GM18867 (cell line): ENCODE data around the gene NAA11.
"Not testable (repeated sequence)": the region's sequence is repeated elsewhere in the genome, so short reads cannot be mapped to it uniquely, and the experiment has no call there.

Experiments used
- ATAC-seq: cut with Tn5 transposase; IDR thresholded peaks from one replicate; pipeline ENCODE4 v1.9.1; 2021; ENCODE audit warnings: mild to moderate bottlenecking, moderate library complexity; ENCODE audit not compliant: unreplicated experiment

The NAA11 gene

DNA sequence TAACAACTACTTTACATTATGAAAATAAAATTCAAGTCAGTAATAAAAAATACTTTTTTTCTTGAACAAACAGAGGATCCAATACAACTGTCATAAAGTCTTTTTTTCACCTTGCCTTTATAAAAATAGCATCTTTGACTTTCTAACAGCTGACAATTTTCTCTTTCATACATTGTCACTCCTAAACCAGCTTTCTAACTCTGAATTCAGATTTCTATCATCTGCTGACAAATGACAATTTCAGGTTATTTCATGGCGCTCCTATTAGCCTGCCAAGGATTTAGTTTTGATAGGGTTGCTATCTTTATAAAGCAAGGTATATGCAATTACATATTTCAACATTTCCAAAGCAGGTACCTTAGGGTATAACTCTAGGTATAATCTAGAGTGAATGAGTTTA lies 14.6 kb downstream of the NAA11 start:
- ATAC-seq: no peak

- no peak for ATAC-seq
Measured at GRCh38 chr4:79308971-79309370, 16.9 kb downstream of the NAA11 start.

- no peak for ATAC-seq
Measured at GRCh38 chr4:79308137-79308536, 17.7 kb downstream of the NAA11 start.

DNA sequence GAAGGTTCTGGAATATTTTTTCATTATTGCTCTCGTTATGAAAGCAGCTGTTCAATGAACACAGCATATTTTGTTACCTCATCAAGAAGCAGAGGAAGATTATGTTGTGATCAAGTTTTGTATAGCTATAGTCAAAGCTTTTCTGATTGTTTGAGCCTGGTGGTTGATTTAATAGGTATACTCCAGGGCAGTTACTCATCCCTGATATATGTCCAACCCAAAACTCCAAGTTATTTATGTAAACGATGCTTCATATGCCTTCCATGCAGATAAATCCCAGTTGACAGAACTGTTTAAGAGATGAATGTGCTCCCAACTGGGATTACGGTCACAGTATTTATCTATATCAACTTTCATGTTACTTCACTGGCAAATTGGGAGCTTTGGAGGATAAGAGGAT lies 19.1 kb downstream of the NAA11 start:
- no peak for ATAC-seq

GRCh38 chr4:79300280-79300679 lies 25.6 kb downstream of the NAA11 start:
- ATAC-seq: no peak

GRCh38 chr4:79298484-79298883 lies 27.4 kb downstream of the NAA11 start:
- ATAC-seq: no peak

DNA sequence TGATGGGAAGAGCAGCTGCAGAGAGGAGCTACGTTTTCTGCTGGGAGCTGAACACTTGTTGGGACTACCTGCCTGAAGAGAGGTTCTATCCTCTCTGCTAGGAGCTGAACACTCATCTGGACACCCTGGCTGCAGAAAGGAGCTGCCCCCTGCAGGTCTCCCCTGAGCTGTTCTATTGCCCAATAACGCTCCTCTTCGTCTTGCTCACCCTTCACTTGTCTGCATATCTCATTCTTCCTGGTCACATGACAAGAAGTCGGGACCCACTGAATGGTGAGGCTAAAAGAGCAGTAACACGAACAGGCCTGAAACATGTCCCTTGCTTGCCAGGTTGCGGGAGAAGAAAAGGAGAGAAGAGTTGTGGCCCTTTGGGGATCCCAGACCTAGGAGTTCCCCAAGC lies 27.8 kb downstream of the NAA11 start:
- ATAC-seq: no peak

GRCh38 chr4:79297479-79297878 lies 28.4 kb downstream of the NAA11 start:
- no peak for ATAC-seq

DNA sequence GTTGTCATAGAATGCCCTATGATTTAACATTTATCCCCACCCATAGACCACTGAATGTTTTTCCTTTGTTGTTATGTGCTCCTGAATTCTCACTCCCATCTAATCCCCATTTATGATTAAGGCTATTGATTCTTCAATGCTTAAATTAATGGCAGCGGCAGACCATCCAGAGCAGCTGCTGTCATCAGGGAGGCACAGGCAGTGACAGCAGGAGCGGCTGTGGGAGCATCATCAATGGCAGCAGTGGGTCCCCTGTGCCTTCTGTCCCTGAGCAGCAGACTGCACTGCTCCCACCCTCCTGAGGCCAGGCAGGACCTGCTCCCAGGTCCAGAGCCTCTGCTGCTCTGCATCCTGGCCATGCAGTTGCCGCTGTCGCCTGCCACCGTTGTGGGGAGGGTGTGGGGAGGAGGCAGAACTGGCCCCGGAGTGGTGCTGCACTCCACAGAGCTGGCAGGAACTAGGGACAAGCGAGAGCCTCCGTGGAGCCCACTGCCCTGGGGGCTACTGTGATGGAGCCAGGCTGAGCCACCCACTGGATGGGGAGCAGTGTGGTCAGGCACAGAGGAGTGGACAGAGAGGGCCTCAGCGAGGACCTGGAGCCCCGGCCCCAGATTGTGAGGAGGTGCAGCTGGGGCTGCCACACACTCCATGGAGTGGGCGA lies 29.0 kb downstream of the NAA11 start:
- no peak for ATAC-seq

- ATAC-seq: no peak
Measured at GRCh38 chr4:79295086-79295485, 30.8 kb downstream of the NAA11 start.

GRCh38 chr4:79294064-79294463 lies 31.8 kb downstream of the NAA11 start:
- no peak for ATAC-seq

- peak; percentile 67 for ATAC-seq
Measured at GRCh38 chr4:79292008-79292407, 33.9 kb downstream of the NAA11 start.

DNA sequence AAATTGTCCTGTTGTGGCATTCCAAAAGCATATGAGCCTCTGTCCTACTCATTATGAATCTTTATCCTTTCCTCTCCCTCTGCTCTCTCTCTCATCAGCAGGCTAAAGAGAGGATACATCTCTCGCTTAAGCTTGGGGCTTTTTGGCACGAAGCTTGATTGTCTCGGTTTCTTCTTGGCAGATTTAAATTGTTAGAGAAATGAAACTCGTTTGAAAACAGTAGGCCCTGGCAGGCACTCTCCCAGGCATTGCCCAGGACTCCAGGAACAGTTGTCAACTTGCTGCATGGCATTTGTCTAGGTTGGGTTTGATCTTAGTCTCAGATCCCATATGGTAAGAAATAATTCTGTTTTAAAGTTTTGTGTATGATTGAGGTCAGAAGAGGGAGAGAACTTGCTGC lies 35.5 kb downstream of the NAA11 start:
- ATAC-seq: no peak

DNA sequence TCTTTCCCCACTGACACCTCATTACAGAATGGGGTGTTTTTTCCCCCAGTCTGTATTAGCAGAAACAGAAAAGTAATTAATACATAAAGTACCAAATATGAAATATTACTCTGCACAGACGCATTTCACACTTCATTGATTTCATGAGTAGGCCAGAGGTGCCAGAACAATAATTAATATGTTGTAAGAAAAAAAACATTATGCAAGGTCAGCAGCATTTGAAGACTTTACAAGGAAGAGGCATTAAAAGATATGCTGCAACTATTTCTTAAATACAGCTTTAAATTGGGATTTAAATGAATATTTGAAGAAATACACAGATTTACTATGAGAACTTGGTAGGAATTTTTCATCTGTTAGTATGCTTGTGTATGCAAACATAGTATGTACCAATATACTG lies 37.7 kb downstream of the NAA11 start:
- ATAC-seq: no peak

GRCh38 chr4:79287718-79288117 lies 38.1 kb downstream of the NAA11 start:
- ATAC-seq: no peak

DNA sequence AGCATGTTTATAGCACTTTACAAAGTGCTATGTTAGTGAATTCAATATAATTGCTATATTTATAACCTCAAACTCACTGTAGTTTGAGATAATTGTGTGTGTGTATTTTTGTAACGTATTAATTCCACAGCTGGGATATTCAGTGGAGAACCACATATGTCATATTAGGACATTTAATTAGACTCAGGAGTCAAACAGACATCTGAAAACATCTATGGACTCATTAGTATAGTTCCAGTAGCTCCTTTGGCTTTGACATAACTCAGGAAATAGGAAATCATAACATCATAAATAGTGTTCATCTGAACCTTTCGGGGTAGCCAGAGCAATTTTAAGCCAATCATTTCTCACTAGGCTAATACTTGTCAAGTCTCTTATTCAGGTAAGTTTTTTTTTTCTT lies 38.8 kb downstream of the NAA11 start:
- ATAC-seq: no peak

DNA sequence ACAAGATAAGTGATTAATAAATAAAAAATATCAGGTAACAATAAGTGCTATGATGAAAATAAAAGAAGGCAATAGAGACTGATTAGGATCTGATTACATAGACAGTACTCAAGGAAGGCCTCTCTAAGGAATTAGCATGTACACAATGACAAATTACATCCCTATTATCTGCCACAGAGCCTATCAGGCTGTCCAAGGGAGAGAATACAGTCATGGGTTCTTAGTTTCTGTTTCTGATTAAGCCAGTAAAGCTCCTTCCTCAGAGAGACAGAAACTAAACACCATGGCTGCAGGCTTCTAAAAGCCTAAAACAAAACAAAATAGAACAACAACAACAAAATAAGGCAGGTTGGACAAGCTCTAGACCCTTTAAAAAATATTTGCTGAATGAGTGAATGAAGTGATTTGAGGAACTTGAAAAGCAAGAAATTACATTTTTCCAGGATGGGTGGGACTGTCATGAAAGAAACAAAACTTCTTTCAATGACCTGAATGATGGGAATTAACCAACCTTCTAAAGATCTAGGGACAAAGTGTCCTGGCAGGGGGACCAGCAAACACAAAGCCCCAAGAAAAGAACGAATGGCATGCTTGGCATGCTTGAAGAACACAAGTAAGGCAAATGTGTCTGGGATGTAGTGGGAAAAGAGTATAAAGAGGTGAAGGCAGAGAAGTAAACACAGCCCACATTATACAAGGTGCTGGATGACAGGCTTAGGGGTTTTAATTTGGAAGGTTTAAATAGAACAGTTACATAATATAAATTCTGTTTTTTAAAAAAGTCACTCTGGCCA lies 44.1 kb downstream of the NAA11 start:
- peak; percentile 79 for ATAC-seq

DNA sequence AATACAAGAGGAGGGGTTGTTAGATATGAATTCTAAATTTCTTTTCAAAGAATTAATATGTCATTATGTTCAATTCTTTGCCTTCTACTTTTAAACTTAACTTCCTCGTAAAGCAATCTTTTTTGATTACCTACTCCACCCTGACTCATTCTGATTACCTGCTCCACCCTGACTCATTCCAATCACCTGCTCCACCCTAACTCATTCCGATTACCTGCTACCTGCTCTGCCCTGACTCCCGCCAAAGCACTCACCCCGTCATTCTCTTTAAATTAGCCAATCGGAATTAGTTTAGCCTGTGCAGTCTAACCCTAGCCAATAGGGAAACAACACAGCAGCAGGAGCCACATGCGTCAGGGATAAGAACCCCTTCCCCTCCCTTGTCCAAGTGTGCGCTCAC lies 48.4 kb downstream of the NAA11 start:
- ATAC-seq: not testable (repeated sequence)

GRCh38 chr4:79273915-79274314 lies 51.9 kb downstream of the NAA11 start:
- ATAC-seq: no peak

DNA sequence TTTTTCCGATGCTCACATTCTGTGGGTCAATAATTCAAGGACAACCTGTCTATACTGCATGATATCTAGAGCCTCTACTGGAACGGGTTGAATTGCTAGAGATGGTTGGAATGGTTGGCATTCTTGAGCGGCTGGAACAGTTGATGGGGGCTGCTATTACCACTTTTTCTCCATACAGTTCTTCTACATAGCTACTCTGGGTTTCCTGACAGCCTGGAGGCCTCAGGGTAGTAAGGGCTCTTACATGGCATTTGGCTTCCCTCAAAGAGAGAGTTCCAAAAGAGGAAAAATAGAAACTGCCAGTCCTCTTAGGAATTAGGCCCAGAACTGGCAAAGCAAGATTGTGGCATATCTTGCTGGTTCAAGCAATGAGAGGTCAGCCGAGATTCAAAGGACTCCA lies 53.1 kb downstream of the NAA11 start:
- no peak for ATAC-seq

DNA sequence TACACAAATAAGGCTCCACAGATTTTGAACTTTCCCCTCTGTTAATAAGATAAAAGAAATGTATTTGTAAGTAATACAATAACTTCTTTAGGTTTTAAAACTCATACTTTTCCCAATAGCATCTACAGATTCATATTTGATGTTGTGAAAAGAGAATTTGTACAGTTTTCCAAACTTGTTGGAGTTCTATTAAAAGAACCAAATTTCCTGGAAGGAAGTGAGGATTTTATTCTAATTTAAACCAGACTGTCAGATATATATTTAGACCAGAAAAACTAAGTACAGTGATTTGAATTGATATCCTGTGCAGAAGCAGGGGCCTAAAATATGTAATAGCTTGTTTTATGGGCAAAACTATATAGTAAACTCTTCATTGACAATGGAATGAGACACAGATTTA lies 53.7 kb downstream of the NAA11 start:
- ATAC-seq: no peak

- no peak for ATAC-seq
Measured at GRCh38 chr4:79267671-79268070, 58.2 kb downstream of the NAA11 start.
